ENCODE measurements around the gene RPH3AL. TPM values are rescaled to one million over a fixed set of nuclear protein-coding genes. Genes with fewer than 3 reads are reported as not detected.

Gene RPH3AL
- total RNA-seq, 1 donor from 2014 or later, result 0.78 TPM

GRCh38 chr17:338442-339192, 14.0 kb downstream of the RPH3AL start:
- peaks cover 11% of the 10 kb centered on the region for H3K4me1 Mint-ChIP-seq (ENCODE audit: unreplicated experiment)
- DNase-seq (ENCODE audit: extremely low spot score, unreplicated experiment), result no peak
- H3K36me3 Mint-ChIP-seq (ENCODE audit: unreplicated experiment), result no peaks in the 10 kb centered on the region
- no peak overlapping the region for H3K27ac Mint-ChIP-seq (ENCODE audit: unreplicated experiment)
- peaks cover 36% of the 10 kb centered on the region for H3K27me3 Mint-ChIP-seq (ENCODE audit: unreplicated experiment)
- no peak overlapping the region for H3K4me3 Mint-ChIP-seq (ENCODE audit: unreplicated experiment)
- H3K9me3 Mint-ChIP-seq (ENCODE audit: unreplicated experiment), result no peaks in the 10 kb centered on the region
- TF ChIP-seq CTCF (IDR thresholded peaks at IDR 0.05), result no peak

GRCh38 chr17:337866-338265, 14.7 kb downstream of the RPH3AL start:
- Mint-ChIP-seq H3K4me3 (ENCODE audit: unreplicated experiment) (no peak overlapping the region), H3K4me1 (ENCODE audit: unreplicated experiment) (peaks cover 16% of the 10 kb centered on the region), H3K27ac (ENCODE audit: unreplicated experiment) (no peak overlapping the region), H3K27me3 (ENCODE audit: unreplicated experiment) (peaks cover 38% of the 10 kb centered on the region), H3K36me3 (ENCODE audit: unreplicated experiment) (no peaks in the 10 kb centered on the region), H3K9me3 (ENCODE audit: unreplicated experiment) (no peaks in the 10 kb centered on the region)
- no peak for DNase-seq (ENCODE audit: extremely low spot score, unreplicated experiment)
- no peak for TF ChIP-seq CTCF (IDR thresholded peaks at IDR 0.05)

- no peak for DNase-seq (ENCODE audit: extremely low spot score, unreplicated experiment)
- Mint-ChIP-seq H3K36me3 (ENCODE audit: unreplicated experiment) (no peaks in the 10 kb centered on the region), H3K9me3 (ENCODE audit: unreplicated experiment) (no peaks in the 10 kb centered on the region), H3K4me3 (ENCODE audit: unreplicated experiment) (no peak overlapping the region), H3K27ac (ENCODE audit: unreplicated experiment) (no peak overlapping the region), H3K4me1 (ENCODE audit: unreplicated experiment) (peaks cover 20% of the 10 kb centered on the region), H3K27me3 (ENCODE audit: unreplicated experiment) (peaks cover 37% of the 10 kb centered on the region)
- no peak for TF ChIP-seq CTCF (IDR thresholded peaks at IDR 0.05)
These were observed 15.2 kb downstream of the RPH3AL start for GRCh38 chr17:337453-337852.

GRCh38 chr17:337022-337420, 15.6 kb downstream of the RPH3AL start:
- Mint-ChIP-seq H3K9me3 (ENCODE audit: unreplicated experiment) (no peaks in the 10 kb centered on the region), H3K27ac (ENCODE audit: unreplicated experiment) (no peak overlapping the region)

More at GRCh38 chr17:337022-337420, 15.6 kb downstream of the RPH3AL start:
- peaks cover 22% of the 10 kb centered on the region for H3K4me1 Mint-ChIP-seq (ENCODE audit: unreplicated experiment)
- peaks cover 37% of the 10 kb centered on the region for H3K27me3 Mint-ChIP-seq (ENCODE audit: unreplicated experiment)
- DNase-seq (ENCODE audit: extremely low spot score, unreplicated experiment), result no peak
- no peak overlapping the region for H3K4me3 Mint-ChIP-seq (ENCODE audit: unreplicated experiment)
- no peak for TF ChIP-seq CTCF (IDR thresholded peaks at IDR 0.05)
- H3K36me3 Mint-ChIP-seq (ENCODE audit: unreplicated experiment), result no peaks in the 10 kb centered on the region

Measured in osteocyte (in vitro differentiated cells).